Measurements from ENCODE around the gene DOCK9.

Gene DOCK9

GRCh38 chr13:98786023-98786422, 191.8 kb downstream of the DOCK9 start:
- no peak for DNase-seq

DNA sequence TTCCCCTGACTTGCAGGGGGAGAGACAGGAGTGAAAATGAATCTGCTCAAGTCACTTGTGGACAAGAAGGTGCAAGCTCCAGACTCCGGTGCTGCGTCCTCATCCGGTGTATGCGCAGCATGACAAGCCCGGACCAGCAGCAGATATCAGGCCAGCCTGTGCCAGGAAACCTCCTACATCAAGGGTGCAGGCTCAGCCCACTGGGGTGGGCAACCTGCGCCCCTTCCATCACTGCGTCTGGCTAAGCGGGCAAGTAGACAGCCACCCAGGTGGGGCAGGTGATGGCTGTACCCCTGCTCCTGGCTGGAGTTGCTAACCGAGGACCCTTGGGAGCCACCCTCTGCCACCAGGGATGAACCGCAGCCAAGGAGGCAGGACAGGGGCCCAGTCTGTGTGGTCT, 192.5 kb downstream of the DOCK9 start:
- DNase-seq: no peak

DNA sequence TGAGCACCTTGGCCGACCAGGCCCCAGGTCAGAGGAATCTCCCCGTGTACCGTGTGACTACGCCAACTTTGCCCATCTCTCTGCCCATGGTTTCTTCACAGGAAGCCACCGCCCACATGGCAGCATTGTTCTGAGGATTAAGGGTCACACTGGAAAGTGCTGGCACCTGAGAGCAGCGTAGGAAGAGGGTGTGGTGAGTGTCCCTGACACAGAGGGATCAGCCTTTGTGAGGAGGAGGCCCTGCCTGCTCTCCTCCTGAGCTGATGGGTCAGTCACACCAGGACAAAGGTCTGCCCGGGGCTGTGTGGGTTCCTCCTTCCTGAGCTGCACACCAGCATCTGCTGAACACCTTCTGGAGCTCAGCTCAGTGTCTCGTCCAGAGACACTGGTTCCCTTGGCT, 193.2 kb downstream of the DOCK9 start:
- DNase-seq: no peak

GRCh38 chr13:98783856-98784478, 193.9 kb downstream of the DOCK9 start:
- no peak for DNase-seq

DNA sequence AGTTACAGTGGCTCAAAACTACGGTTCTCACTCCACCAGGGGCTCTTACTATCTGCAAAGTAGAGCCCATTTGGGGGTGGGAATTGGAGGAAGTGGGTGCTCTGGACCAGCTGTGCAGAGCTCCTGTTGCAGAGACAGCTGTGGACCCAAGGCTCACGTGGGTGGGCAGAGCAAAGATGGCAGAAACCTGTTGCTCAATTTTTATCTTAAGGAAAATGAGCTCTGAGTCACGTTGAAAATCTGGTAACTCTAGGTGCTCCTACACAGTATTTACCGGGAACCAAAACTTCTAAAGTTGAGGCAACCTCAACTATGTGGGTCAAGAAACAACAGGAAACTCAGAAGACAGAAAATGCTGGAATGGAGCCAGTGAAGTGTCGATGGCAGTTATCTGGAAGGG, 195.2 kb downstream of the DOCK9 start:
- no peak for DNase-seq

DNA sequence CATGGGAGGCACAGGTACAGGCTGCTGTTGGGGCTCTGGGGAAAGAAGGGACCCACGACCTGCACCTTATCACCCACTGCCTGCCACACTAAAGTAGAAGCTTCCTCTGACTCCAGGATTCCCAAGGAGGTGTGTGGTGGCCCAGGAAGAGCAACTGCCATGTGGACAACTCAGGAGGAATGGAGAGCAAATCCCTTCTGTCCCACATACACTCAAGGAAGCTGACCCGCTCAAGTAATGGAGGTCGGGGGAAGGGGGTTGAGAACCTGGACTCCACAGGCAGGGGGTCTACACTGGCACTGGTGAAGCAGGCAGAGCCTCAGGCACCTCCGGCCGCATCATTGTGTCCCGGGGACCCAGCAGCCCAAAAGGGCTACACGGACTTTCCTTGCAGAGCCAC, 196.0 kb downstream of the DOCK9 start:
- no peak for DNase-seq

DNA sequence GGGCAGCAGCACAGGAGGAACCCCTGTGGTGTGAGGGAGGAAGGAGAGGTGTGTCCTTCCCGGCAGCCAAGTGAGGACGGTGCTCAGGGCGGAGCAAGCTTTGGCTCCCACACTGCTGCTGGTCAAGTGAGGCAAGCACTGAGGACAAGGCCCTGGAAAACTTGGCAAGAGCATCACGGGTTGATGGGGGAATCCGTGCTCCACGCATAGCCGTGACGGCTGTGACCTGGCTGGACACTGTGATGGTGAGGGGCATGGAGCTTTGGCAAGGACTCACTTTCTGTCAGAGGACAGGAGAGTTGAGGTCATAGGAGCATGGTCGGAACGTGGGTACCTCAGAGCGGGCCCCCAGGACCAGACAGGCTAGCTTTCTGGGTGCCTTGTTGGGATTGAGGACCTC, 196.4 kb downstream of the DOCK9 start:
- no peak for DNase-seq

- DNase-seq: no peak
Measured at GRCh38 chr13:98781045-98781444, 196.8 kb downstream of the DOCK9 start.

GRCh38 chr13:98780451-98780850, 197.4 kb downstream of the DOCK9 start:
- no peak for DNase-seq

- no peak for DNase-seq
Measured at GRCh38 chr13:98779695-98780094, 198.2 kb downstream of the DOCK9 start.

DNA sequence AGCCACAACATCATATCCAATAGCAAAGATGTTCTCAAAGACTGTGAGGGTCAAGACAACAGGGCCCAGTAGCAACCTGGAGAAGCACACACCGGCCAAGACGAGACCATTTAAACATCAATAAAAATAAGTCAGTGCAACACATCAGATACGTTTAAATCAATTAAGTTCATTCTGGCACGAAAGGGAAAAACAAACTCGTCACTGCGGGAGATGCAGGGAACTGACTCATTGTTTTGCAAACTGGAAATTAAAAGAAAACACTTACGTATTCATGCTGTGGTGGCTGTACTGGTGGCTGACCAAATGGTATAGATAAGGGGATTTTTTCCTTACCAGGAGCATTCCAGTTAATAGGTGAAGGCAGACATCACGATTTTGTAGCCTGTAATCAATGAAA, 199.1 kb downstream of the DOCK9 start:
- no peak for DNase-seq

DNA sequence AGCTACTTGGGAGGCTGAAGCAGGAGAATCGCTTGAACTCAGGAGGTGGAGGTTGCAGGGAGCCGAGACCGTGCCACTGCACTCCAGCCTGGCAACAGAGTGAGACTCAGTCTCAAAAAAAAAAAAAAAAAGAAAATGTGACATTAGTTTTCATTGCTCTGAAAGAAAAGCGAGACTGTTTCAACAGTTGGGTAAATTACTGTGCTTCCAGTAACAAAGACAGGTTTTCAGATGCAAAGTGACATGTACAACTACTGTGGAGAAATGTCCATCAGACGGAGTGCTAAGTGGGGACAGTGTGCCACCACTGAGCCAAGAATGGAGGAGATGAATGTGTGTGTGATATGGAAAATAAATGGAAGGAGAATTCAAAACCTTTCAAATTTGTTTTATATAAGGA, 201.2 kb downstream of the DOCK9 start:
- DNase-seq: no peak

DNA sequence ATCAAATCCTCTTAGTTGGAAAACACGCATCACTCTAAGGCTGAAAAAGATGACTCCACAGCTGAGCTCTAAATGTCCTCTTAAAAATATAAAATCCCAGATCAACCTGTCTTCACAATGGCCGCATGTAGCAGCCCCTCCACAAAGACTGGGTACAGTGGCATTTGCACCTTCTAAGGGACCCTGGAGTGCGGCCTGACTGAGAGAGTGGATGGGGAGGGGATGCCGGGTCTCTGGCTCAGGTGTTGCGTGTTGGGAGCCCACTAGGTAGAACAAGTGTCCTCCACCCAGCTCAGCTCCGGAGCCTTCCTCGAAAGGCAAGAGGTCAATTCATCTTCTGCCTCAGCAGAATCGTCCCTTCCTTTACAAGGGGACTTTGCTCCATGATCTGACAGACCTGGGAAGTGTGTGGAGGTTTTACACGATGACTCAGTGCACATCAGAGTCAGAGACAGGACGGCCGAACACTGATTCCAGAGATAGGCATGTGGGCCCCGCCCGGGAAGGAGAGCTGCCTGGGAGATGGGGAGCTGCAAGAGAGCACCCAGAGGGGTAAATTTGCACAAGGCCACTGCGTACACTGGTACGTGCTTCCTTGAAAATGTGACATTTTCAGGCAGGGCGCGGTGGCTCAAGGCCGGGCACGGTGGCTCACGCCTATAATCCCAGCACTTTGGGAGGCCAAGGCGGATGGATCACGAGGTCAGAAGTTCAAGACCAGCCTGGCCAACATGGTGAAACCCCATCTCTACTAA, 201.8 kb downstream of the DOCK9 start:
- no peak for DNase-seq

DNA sequence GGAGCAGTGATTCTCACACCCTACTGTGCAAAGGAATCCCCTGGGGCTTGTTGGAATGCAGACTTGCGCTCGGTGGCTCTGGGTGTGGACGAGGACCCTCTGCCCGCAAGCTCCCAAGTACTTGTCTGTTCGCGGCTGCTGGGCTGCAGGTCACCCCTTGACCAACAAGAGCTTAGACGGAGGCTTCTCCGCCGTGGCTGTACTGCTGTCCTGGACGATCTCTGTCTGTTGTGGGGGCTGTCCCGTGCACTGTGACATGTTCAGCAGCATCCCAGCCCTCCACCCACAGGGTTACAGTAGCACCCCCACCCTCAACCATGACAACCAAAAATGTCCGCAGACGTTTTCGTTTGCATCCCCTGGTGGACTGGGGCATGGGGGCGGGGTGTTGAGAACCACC, 202.5 kb downstream of the DOCK9 start:
- no peak for DNase-seq

DNA sequence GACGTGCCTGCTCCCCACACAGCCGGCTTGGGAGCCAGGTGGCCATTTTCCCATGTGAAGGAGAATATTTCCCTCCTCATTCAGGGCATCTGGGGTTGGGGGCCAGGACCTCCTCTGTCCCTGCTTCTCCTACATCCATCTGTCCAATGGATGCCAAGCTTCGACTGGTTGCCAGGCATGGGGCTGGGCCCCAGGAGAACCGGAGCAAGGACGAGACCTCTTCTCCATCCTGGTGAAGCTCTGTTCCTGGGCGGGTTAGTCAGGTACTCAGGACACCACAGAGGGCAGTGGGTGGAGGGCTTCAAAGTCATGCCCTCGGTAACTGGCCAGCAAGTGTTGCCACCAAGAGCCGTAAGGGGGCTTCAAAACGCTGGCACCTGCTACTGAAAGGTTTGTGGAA, 203.1 kb downstream of the DOCK9 start:
- DNase-seq: no peak

- no peak for DNase-seq
Measured at GRCh38 chr13:98773921-98774320, 203.9 kb downstream of the DOCK9 start.

DNA sequence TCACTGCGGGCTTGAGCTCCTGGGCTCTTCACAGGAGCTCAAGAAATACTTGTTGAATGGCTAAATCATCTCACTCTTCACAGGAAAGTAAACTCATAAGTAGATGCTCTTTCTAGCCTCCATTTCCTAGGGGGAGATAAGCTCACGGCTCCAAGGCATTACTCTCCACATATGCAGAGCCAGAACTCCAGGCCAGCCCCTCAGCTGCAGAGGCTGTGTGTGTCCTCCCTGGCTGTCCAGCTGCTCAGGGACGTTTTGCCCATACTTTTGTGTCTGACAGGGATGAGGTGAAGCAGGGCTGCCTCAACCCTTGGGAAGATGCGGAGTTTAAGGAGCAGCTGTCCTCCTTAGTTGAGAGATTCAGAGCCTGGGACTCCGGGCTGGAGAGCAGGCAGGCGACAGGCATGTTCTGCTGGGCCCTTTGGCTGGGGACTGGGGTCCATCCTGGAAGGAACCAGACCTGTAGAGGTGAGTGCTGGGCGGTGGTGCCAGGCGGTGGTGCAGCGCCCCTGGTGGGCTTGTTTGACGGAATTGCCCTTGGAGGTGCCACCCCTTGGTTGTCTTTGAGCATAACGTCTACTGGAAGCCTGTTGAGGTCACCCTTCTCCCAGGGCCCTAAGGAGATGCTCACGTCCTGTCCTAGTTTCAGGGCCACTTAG, 204.9 kb downstream of the DOCK9 start:
- DNase-seq: no peak

- no peak for DNase-seq
Measured at GRCh38 chr13:98771838-98772611, 205.8 kb downstream of the DOCK9 start.

DNA sequence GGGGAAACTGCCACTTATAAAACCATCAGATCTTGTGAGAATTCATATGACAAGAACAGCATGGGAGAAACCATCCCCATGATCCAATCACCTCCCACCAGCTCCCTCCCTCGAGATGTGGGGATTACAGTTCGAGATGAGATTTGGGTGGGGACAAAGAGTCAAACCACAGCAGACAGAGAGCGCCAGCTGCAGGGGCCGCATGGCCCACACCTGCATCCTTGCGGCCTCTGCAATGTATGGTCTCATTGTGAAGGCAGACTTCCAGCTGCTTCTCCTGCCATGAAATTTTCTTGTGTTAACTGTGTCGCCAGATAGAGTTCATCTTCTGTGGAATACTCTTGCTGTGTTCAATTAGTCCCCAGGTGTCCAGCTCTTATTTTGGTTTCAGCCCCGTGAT, 208.1 kb downstream of the DOCK9 start:
- DNase-seq: no peak

DNA sequence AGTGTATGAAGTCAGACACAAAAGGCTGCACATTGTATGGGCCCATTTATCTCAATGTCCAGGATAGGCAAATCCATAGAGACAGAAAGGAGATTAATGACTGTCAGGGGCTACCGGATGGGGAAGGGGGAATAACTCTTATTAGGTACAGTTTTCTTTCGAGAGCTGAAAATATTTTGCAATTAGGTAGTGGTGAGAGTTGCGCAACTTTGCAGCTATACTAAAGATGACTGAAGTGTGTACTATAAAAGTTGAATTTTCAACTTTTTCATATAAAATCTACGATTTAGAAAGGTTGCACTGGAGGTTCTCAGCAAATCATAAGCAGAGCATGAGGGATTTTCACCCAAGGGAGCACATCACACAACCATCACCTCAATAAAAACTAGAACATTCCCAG, 209.3 kb downstream of the DOCK9 start:
- no peak for DNase-seq

GRCh38 chr13:98766697-98767096, 211.2 kb downstream of the DOCK9 start:
- DNase-seq: no peak

- DNase-seq: no peak
Measured at GRCh38 chr13:98765996-98766519, 211.8 kb downstream of the DOCK9 start.

DNA sequence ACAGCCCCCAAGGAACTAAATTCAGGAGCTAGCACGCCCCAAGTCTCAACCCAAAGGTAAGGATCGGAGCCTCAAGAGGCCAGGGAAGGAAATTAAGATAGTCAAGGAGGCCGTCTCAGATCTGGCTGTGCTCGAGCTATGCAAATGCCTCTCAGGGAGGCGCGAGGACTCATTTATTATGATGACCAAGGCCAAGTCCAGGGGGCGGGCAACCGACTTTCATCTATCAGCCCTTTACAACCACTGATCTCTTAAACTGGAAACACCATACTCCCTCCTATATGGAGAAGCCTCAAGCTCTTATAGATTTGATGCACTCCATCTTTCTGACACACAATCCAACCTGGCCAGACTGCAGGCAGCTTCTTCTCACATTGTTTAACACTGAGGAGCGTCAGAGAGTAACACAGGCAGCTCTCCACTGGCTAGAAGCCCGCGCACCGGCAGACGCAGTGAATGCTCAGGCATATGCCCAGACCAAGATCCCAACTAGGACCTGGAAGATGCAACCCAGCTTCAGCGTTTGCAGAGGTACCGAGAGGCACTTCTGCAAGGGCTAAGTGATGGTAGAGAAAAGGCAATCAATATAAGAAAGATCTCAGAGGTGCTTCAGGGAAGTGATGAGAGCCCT, 215.8 kb downstream of the DOCK9 start:
- DNase-seq: no peak
